SK-N-SH (cell line): ENCODE data around the gene BICC1. TPM values are rescaled to one million over a fixed set of nuclear protein-coding genes. Genes with fewer than 3 reads are reported as not detected.

Source experiments
- CTCF ChIA-PET: fragments of 300-600, 350-600 bp; formaldehyde crosslinking; extraction: SDS; loops from one replicate; lab custom pipeline; 2021; lab: Yijun Ruan, JAX
- POLR2A ChIA-PET: fragments of 350-600 bp; sonication (Branson Sonifier 250); formaldehyde crosslinking; extraction: SDS; loops from one replicate; lab custom pipeline; 2020; ENCODE audit warnings: antibody characterized with exemption, inconsistent platforms; lab: Yijun Ruan, JAX
- DNase-seq: peaks from one replicate; pipeline ENCODE4 v3.0.0; 2012
- H2AFZ ChIP-seq: fragments of 200-600 bp; sonication (generic); 2 replicates; pipeline ENCODE4 v1.8.1; 2016; ENCODE audit warnings: antibody characterized with exemption, mild to moderate bottlenecking, low read depth
- H3F3A ChIP-seq: fragments of 200-600 bp; sonication (generic); replicated peaks from 2 replicates; pipeline ENCODE3; 2016; ENCODE audit warnings: antibody characterized with exemption, mild to moderate bottlenecking; ENCODE audit not compliant: insufficient read depth
- H3K27ac ChIP-seq, 2 experiments: fragments of 200-500 bp in 1 of 2; fragments of 200-600 bp in 1 of 2; sonication (Bioruptor generic) in 1 of 2; sonication (generic), shearing (Covaris generic) in 1 of 2; 2 replicates each; pipeline versions ENCODE4 v1.5.1 to v1.6.1; 2014 to 2016; ENCODE audit warnings: low read depth in 2 of 2, inconsistent platforms in 1 of 2, low read length in 1 of 2, mild to moderate bottlenecking in 1 of 2, mixed read lengths in 1 of 2
- H3K27me3 ChIP-seq: fragments of 200-600 bp; sonication (generic), shearing (Covaris generic); 2 replicates; pipeline ENCODE4 v1.6.1; 2016; ENCODE audit warnings: mixed run types; ENCODE audit not compliant: insufficient read depth
- H3K36me3 ChIP-seq, 2 experiments: fragments of 200-500 bp in 1 of 2; fragments of 200-600 bp in 1 of 2; sonication (Bioruptor generic) in 1 of 2; sonication (generic) in 1 of 2; replicated peaks in 1 of 2; 2 replicates each; pipeline versions ENCODE3 to v1.5.1; 2014 to 2016; ENCODE audit warnings: low read length in 1 of 2, mild to moderate bottlenecking in 1 of 2; ENCODE audit not compliant: insufficient read depth in 2 of 2, control insufficient read depth in 1 of 2
- H3K4me1 ChIP-seq, 2 experiments: fragments of 200-500 bp in 1 of 2; fragments of 200-600 bp in 1 of 2; sonication (Bioruptor generic) in 1 of 2; sonication (generic), shearing (Covaris generic) in 1 of 2; 2 replicates each; pipeline versions ENCODE4 v1.5.1 to v1.6.1; 2014 to 2016; ENCODE audit warnings: low read depth in 1 of 2, low read length in 1 of 2, mixed run types in 1 of 2; ENCODE audit not compliant: insufficient read depth in 2 of 2, control insufficient read depth in 1 of 2
- H3K4me2 ChIP-seq: fragments of 200-600 bp; sonication (generic), shearing (Covaris generic); 2 replicates; pipeline ENCODE4 v1.6.1; 2017; ENCODE audit warnings: mixed run types
- H3K4me3 ChIP-seq, 2 experiments: fragments of 200-500 bp in 1 of 2; fragments of 200-600 bp in 1 of 2; sonication (Bioruptor generic) in 1 of 2; sonication (generic), shearing (Covaris generic) in 1 of 2; 2 replicates each; pipeline versions ENCODE4 v1.5.1 to v1.8.1; 2014 to 2016; ENCODE audit warnings: low read depth in 2 of 2, inconsistent platforms in 1 of 2, low read length in 1 of 2, mild to moderate bottlenecking in 1 of 2, mixed read lengths in 1 of 2, moderate library complexity in 1 of 2
- H3K79me2 ChIP-seq: fragments of 200-600 bp; sonication (generic); 2 replicates; pipeline ENCODE4 v1.8.1; 2017; ENCODE audit warnings: mild to moderate bottlenecking; ENCODE audit not compliant: insufficient read depth
- H3K9ac ChIP-seq: fragments of 200-600 bp; sonication (generic); 2 replicates; pipeline ENCODE4 v1.6.1; 2017; ENCODE audit warnings: mixed run types
- H3K9me2 ChIP-seq: fragments of 200-600 bp; sonication (generic); 2 replicates; pipeline ENCODE4 v1.6.1; 2017; ENCODE audit warnings: mixed run types
- H3K9me3 ChIP-seq: fragments of 200-600 bp; sonication (generic); 2 replicates; pipeline ENCODE4 v1.6.1; 2017; ENCODE audit warnings: mixed run types, mild to moderate bottlenecking, moderate library complexity
- H4K20me1 ChIP-seq: fragments of 200-600 bp; sonication (generic); 2 replicates; pipeline ENCODE4 v1.6.1; 2017; ENCODE audit warnings: mild to moderate bottlenecking, mixed run types; ENCODE audit not compliant: insufficient read depth
- ELF1 ChIP-seq: IDR thresholded peaks from 2 replicates; pipeline ENCODE4 v1.4.0; 2012
- FOSL2 ChIP-seq: IDR thresholded peaks from 2 replicates; pipeline ENCODE4 v1.4.0; 2012; ENCODE audit warnings: low read depth, mild to moderate bottlenecking, moderate library complexity, borderline replicate concordance
- IRF3 ChIP-seq: fragments of 150-350 bp; IDR thresholded peaks from 2 replicates; pipeline ENCODE4 v1.6.1; 2016; ENCODE audit warnings: mild to moderate bottlenecking, low read depth, low read length
- JUND ChIP-seq: IDR thresholded peaks from 2 replicates; pipeline ENCODE4 v1.4.0; 2012
- REST ChIP-seq: IDR thresholded peaks from 2 replicates; pipeline ENCODE4 v1.6.1; 2012; ENCODE audit warnings: mild to moderate bottlenecking, low read depth, low read length, moderate library complexity
- TAF1 ChIP-seq: IDR thresholded peaks from 2 replicates; pipeline ENCODE4 v1.6.1; 2012; ENCODE audit warnings: low read depth, mild to moderate bottlenecking, low read length, moderate library complexity, borderline replicate concordance
- TEAD4 ChIP-seq: IDR thresholded peaks from 2 replicates; pipeline ENCODE4 v1.4.0; 2012; ENCODE audit warnings: mild to moderate bottlenecking, borderline replicate concordance; ENCODE audit not compliant: insufficient read depth
- USF1 ChIP-seq: IDR thresholded peaks from 2 replicates; pipeline ENCODE4 v1.4.0; 2012; ENCODE audit warnings: low read depth, borderline replicate concordance
- WGBS: methylation state at CpG from one replicate; pipeline ENCODE4 v1.1.6; 2017; ENCODE audit warnings: low lambda C conversion rate; 5-methylcytosine and 5-hydroxymethylcytosine counted together
- polyA plus RNA-seq, 3 experiments: library from polyadenylated mRNA; depleted of rRNA; stranded (reverse); fragments of >200 nt; gene quantifications; 2 replicates each; pipeline ENCODE4 v1.2.3, GENCODE V29; 2012

Gene BICC1
- polyA plus RNA-seq, 1 of the 3 experiments (the other 2 are of a cell fraction) = 1.5 TPM

GRCh38 chr10:58796824-58797223 is 284.2 kb downstream of the BICC1 start (continued):
- TF ChIP-seq IRF3 (no peak), REST (no peak)

GRCh38 chr10:58797356-58797755 is 284.7 kb downstream of the BICC1 start:
- DNase-seq = no peak
- Histone ChIP-seq H4K20me1 (no peaks in the 10 kb centered on the region), H3F3A (no peaks in the 10 kb centered on the region), H3K4me2 (no peak overlapping the region; the same call in 1 of the 2 replicates), H3K4me3 (no peak overlapping the region), H3K9me3 (no peaks in the 10 kb centered on the region), H3K9ac (no peak overlapping the region), H2AFZ (no peak overlapping the region), H3K27ac (no peak overlapping the region), H3K79me2 (no peaks in the 10 kb centered on the region), H3K27me3 (no peaks in the 10 kb centered on the region), H3K36me3 (peaks cover 18 to 32% of the 10 kb centered on the region in 2 experiments), H3K9me2 (no peaks in the 10 kb centered on the region), H3K4me1 (peaks cover 0 to 11% of the 10 kb centered on the region in 2 experiments; a peak in 3 of 4 replicates)
- peak; percentile 12; the same call in 1 of the 2 replicates for TF ChIP-seq FOSL2
- no peak; the same call in 1 of the 2 replicates for TF ChIP-seq JUND
- ChIA-PET CTCF (interaction anchor here (1.1 to 2.5 kb wide), 2 partner anchors 10 to 33 kb away, joined by 3 to 8 read pairs; no protein-coding TSS in a partner anchor), POLR2A (no interaction called here)

DNA sequence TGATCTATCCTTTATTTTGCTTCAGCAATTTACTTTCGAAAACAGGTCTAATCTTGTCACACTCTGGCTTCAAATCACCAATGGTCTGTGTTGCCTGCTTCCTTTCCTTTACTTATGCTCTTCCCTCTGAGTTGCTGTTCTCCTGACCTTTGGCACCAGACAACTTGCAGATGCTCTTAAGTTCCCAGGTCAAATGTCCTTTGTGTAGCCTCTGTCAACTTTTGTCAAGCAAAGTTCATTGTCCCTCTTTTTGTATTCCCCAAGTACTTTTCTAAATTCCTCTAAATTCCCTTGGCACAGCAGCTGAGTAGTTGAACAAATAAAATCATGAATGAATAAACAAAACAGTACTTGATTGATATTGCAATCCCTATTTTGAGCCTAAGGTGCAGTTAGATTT is 289.4 kb downstream of the BICC1 start:
- 95% methylated on average over 1 of the region's 1 CpG for WGBS
- CTCF ChIA-PET = interaction anchor here (0.9 kb wide), 1 partner anchor 15 kb away, joined by 4 read pairs; no protein-coding TSS in a partner anchor
- Histone ChIP-seq H3K36me3 (peaks cover 28 to 55% of the 10 kb centered on the region in 2 experiments), H3K27me3 (no peaks in the 10 kb centered on the region), H3K79me2 (no peaks in the 10 kb centered on the region), H3K4me2 (no peak overlapping the region), H3K9me3 (no peaks in the 10 kb centered on the region), H3K4me3 (no peak overlapping the region), H3K27ac (no peak overlapping the region), H3K4me1 (no peaks in the 10 kb centered on the region; a peak in 2 of 4 replicates), H2AFZ (no peak overlapping the region), H3F3A (no peaks in the 10 kb centered on the region), H3K9me2 (no peaks in the 10 kb centered on the region), H3K9ac (no peak overlapping the region), H4K20me1 (no peaks in the 10 kb centered on the region)
- DNase-seq = no peak
- TF ChIP-seq ELF1 = no peak
- no peak for TF ChIP-seq TAF1
- no peak for TF ChIP-seq TEAD4
- no peak for TF ChIP-seq USF1
- POLR2A ChIA-PET = no interaction called here
